Measurements from ENCODE around the gene AOX1.
"Not testable (repeated sequence)": the region's sequence is repeated elsewhere in the genome, so short reads cannot be mapped to it uniquely, and the experiment has no call there.

Gene AOX1

GRCh38 chr2:200625282-200625681 is 39.5 kb downstream of the AOX1 start:
- ChIA-PET POLR2A (no interaction called here), CTCF (interaction anchor here (0.9 to 1.5 kb wide), 2 partner anchors 10 to 78 kb away, joined by 3 to 4 read pairs; no protein-coding TSS in a partner anchor)
- no peaks in the 10 kb centered on the region for H3K36me3 ChIP-seq (ENCODE audit: control insufficient read depth in 4 of 4, insufficient read depth in 4 of 4, low read length in 3 of 4)
- no peak overlapping the region for H3K4me3 ChIP-seq (ENCODE audit: control insufficient read depth in 1 of 7, extremely low read depth in 1 of 7, insufficient read depth in 4 of 7, low read depth in 2 of 7, low read length in 6 of 7)
- no peaks in the 10 kb centered on the region for H3K4me1 ChIP-seq (ENCODE audit: control extremely low read depth in 1 of 4, control insufficient read depth in 4 of 4, insufficient read depth in 4 of 4, low read length in 3 of 4)
- no peak overlapping the region for H3K27ac ChIP-seq (ENCODE audit: insufficient read depth in 1 of 2, low read depth in 1 of 2, low read length in 2 of 2, poor library complexity in 1 of 2, severe bottlenecking in 2 of 2)
- DNase-seq: no peak
- H3K27me3 ChIP-seq (replicated peaks in 2 of 5; ENCODE audit: control insufficient read depth in 4 of 5, insufficient read depth in 5 of 5, low read length in 4 of 5): peaks cover 0 to 2% (median 0%) of the 10 kb centered on the region in 5 experiments
- no peaks in the 10 kb centered on the region for H3K9me3 ChIP-seq (ENCODE audit: control extremely low read depth in 1 of 5, control insufficient read depth in 4 of 5, insufficient read depth in 2 of 5, low read depth in 1 of 5, low read length in 4 of 5)
- WGBS (ENCODE audit: insufficient coverage): 100% methylated on average over 1 of the region's 2 CpGs

GRCh38 chr2:200625958-200626363 is 40.1 kb downstream of the AOX1 start:
- no peak overlapping the region for H3K27ac ChIP-seq (ENCODE audit: insufficient read depth in 1 of 2, low read depth in 1 of 2, low read length in 2 of 2, poor library complexity in 1 of 2, severe bottlenecking in 2 of 2)
- no peak overlapping the region for H3K4me3 ChIP-seq (ENCODE audit: control insufficient read depth in 1 of 7, extremely low read depth in 1 of 7, insufficient read depth in 4 of 7, low read depth in 2 of 7, low read length in 6 of 7)
- no peak for DNase-seq
- POLR2A ChIA-PET: no interaction called here
- WGBS (ENCODE audit: insufficient coverage): 100% methylated on average over 1 of the region's 2 CpGs
- CTCF ChIA-PET: interaction anchor here (0.9 to 1.5 kb wide), 4 partner anchors 10 to 87 kb away, joined by 3 to 4 read pairs (median 3); no protein-coding TSS in a partner anchor
- H3K9me3 ChIP-seq (ENCODE audit: control extremely low read depth in 1 of 5, control insufficient read depth in 4 of 5, insufficient read depth in 2 of 5, low read depth in 1 of 5, low read length in 4 of 5): no peaks in the 10 kb centered on the region
- H3K36me3 ChIP-seq (ENCODE audit: control insufficient read depth in 4 of 4, insufficient read depth in 4 of 4, low read length in 3 of 4): no peaks in the 10 kb centered on the region
- peaks cover 0 to 2% (median 0%) of the 10 kb centered on the region in 5 experiments for H3K27me3 ChIP-seq (replicated peaks in 2 of 5; ENCODE audit: control insufficient read depth in 4 of 5, insufficient read depth in 5 of 5, low read length in 4 of 5)
- no peaks in the 10 kb centered on the region for H3K4me1 ChIP-seq (ENCODE audit: control extremely low read depth in 1 of 4, control insufficient read depth in 4 of 4, insufficient read depth in 4 of 4, low read length in 3 of 4)

GRCh38 chr2:200627110-200627770 is 41.4 kb downstream of the AOX1 start:
- peaks cover 0 to 2% (median 0%) of the 10 kb centered on the region in 5 experiments for H3K27me3 ChIP-seq (replicated peaks in 2 of 5; ENCODE audit: control insufficient read depth in 4 of 5, insufficient read depth in 5 of 5, low read length in 4 of 5)
- no peaks in the 10 kb centered on the region for H3K9me3 ChIP-seq (ENCODE audit: control extremely low read depth in 1 of 5, control insufficient read depth in 4 of 5, insufficient read depth in 2 of 5, low read depth in 1 of 5, low read length in 4 of 5)
- no peaks in the 10 kb centered on the region for H3K36me3 ChIP-seq (ENCODE audit: control insufficient read depth in 4 of 4, insufficient read depth in 4 of 4, low read length in 3 of 4)
- DNase-seq: no peak
- no peaks in the 10 kb centered on the region for H3K4me1 ChIP-seq (ENCODE audit: control extremely low read depth in 1 of 4, control insufficient read depth in 4 of 4, insufficient read depth in 4 of 4, low read length in 3 of 4)
- ChIA-PET POLR2A (no interaction called here), CTCF (interaction anchor here (1.0 kb wide), 1 partner anchor 12 kb away, joined by 3 read pairs; no protein-coding TSS in a partner anchor)
- H3K27ac ChIP-seq (ENCODE audit: insufficient read depth in 1 of 2, low read depth in 1 of 2, low read length in 2 of 2, poor library complexity in 1 of 2, severe bottlenecking in 2 of 2): no peak overlapping the region
- H3K4me3 ChIP-seq (ENCODE audit: control insufficient read depth in 1 of 7, extremely low read depth in 1 of 7, insufficient read depth in 4 of 7, low read depth in 2 of 7, low read length in 6 of 7): no peak overlapping the region
- WGBS (ENCODE audit: insufficient coverage): 100% methylated on average over 3 of the region's 4 CpGs

GRCh38 chr2:200628461-200628860 is 42.6 kb downstream of the AOX1 start:
- H3K4me1 ChIP-seq (ENCODE audit: control extremely low read depth in 1 of 4, control insufficient read depth in 4 of 4, insufficient read depth in 4 of 4, low read length in 3 of 4); H3K27me3 ChIP-seq (replicated peaks in 2 of 5; ENCODE audit: control insufficient read depth in 4 of 5, insufficient read depth in 5 of 5, low read length in 4 of 5); DNase-seq; POLR2A ChIA-PET; H3K36me3 ChIP-seq (ENCODE audit: control insufficient read depth in 4 of 4, insufficient read depth in 4 of 4, low read length in 3 of 4); H3K9me3 ChIP-seq (ENCODE audit: control extremely low read depth in 1 of 5, control insufficient read depth in 4 of 5, insufficient read depth in 2 of 5, low read depth in 1 of 5, low read length in 4 of 5); H3K4me3 ChIP-seq (ENCODE audit: control insufficient read depth in 1 of 7, extremely low read depth in 1 of 7, insufficient read depth in 4 of 7, low read depth in 2 of 7, low read length in 6 of 7); H3K27ac ChIP-seq (ENCODE audit: insufficient read depth in 1 of 2, low read depth in 1 of 2, low read length in 2 of 2, poor library complexity in 1 of 2, severe bottlenecking in 2 of 2): not testable (repeated sequence)
- 98% methylated on average over 4 of the region's 4 CpGs for WGBS (ENCODE audit: insufficient coverage)
- CTCF ChIA-PET: interaction anchor here (0.8 kb wide), 1 partner anchor 74 kb away, joined by 3 read pairs; no protein-coding TSS in a partner anchor

GRCh38 chr2:200631287-200631686 is 45.5 kb downstream of the AOX1 start:
- Histone ChIP-seq H3K4me1 (ENCODE audit: control extremely low read depth in 1 of 4, control insufficient read depth in 4 of 4, insufficient read depth in 4 of 4, low read length in 3 of 4) (peaks cover 0 to 11% (median 8%) of the 10 kb centered on the region in 4 experiments), H3K27me3 (replicated peaks in 2 of 5; ENCODE audit: control insufficient read depth in 4 of 5, insufficient read depth in 5 of 5, low read length in 4 of 5) (no peaks in the 10 kb centered on the region), H3K27ac (ENCODE audit: insufficient read depth in 1 of 2, low read depth in 1 of 2, low read length in 2 of 2, poor library complexity in 1 of 2, severe bottlenecking in 2 of 2) (no peak overlapping the region), H3K9me3 (ENCODE audit: control extremely low read depth in 1 of 5, control insufficient read depth in 4 of 5, insufficient read depth in 2 of 5, low read depth in 1 of 5, low read length in 4 of 5) (peaks cover 0 to 9% (median 0%) of the 10 kb centered on the region in 5 experiments), H3K4me3 (ENCODE audit: control insufficient read depth in 1 of 7, extremely low read depth in 1 of 7, insufficient read depth in 4 of 7, low read depth in 2 of 7, low read length in 6 of 7) (no peak overlapping the region), H3K36me3 (ENCODE audit: control insufficient read depth in 4 of 4, insufficient read depth in 4 of 4, low read length in 3 of 4) (no peaks in the 10 kb centered on the region)
- POLR2A ChIA-PET: no interaction called here
- no CpG with 5 or more reads among the region's 1 CpG for WGBS (ENCODE audit: insufficient coverage)
- DNase-seq: no peak
- CTCF ChIA-PET: interaction anchor here (1.0 kb wide), 1 partner anchor 46 kb away, joined by 3 read pairs; the partner anchor contains the start of gene AOX1

- no peak for DNase-seq
- Histone ChIP-seq H3K4me3 (ENCODE audit: control insufficient read depth in 1 of 7, extremely low read depth in 1 of 7, insufficient read depth in 4 of 7, low read depth in 2 of 7, low read length in 6 of 7) (no peak overlapping the region), H3K4me1 (ENCODE audit: control extremely low read depth in 1 of 4, control insufficient read depth in 4 of 4, insufficient read depth in 4 of 4, low read length in 3 of 4) (peaks cover 0 to 11% (median 8%) of the 10 kb centered on the region in 4 experiments), H3K27me3 (replicated peaks in 2 of 5; ENCODE audit: control insufficient read depth in 4 of 5, insufficient read depth in 5 of 5, low read length in 4 of 5) (no peaks in the 10 kb centered on the region), H3K9me3 (ENCODE audit: control extremely low read depth in 1 of 5, control insufficient read depth in 4 of 5, insufficient read depth in 2 of 5, low read depth in 1 of 5, low read length in 4 of 5) (peaks cover 0 to 9% (median 0%) of the 10 kb centered on the region in 5 experiments), H3K27ac (ENCODE audit: insufficient read depth in 1 of 2, low read depth in 1 of 2, low read length in 2 of 2, poor library complexity in 1 of 2, severe bottlenecking in 2 of 2) (no peak overlapping the region), H3K36me3 (ENCODE audit: control insufficient read depth in 4 of 4, insufficient read depth in 4 of 4, low read length in 3 of 4) (no peaks in the 10 kb centered on the region)
- ChIA-PET POLR2A (no interaction called here), CTCF (interaction anchor here (1.3 kb wide), 1 partner anchor 19 kb away, joined by 3 read pairs; no protein-coding TSS in a partner anchor)
- WGBS (ENCODE audit: insufficient coverage): 96% methylated on average over 7 of the region's 7 CpGs
Measured at GRCh38 chr2:200634231-200634964, 48.6 kb downstream of the AOX1 start.

- ChIA-PET CTCF (interaction anchor here (1.0 to 1.8 kb wide), 3 partner anchors 10 to 20 kb away, joined by 3 to 4 read pairs (median 3); no protein-coding TSS in a partner anchor), POLR2A (no interaction called here)
- H3K4me3 ChIP-seq (ENCODE audit: control insufficient read depth in 1 of 7, extremely low read depth in 1 of 7, insufficient read depth in 4 of 7, low read depth in 2 of 7, low read length in 6 of 7): no peak overlapping the region
- H3K4me1 ChIP-seq (ENCODE audit: control extremely low read depth in 1 of 4, control insufficient read depth in 4 of 4, insufficient read depth in 4 of 4, low read length in 3 of 4): peaks cover 0 to 11% (median 8%) of the 10 kb centered on the region in 4 experiments
- no peaks in the 10 kb centered on the region for H3K36me3 ChIP-seq (ENCODE audit: control insufficient read depth in 4 of 4, insufficient read depth in 4 of 4, low read length in 3 of 4)
- H3K9me3 ChIP-seq (ENCODE audit: control extremely low read depth in 1 of 5, control insufficient read depth in 4 of 5, insufficient read depth in 2 of 5, low read depth in 1 of 5, low read length in 4 of 5): peaks cover 0 to 9% (median 0%) of the 10 kb centered on the region in 5 experiments
- peak in 2 of 3 donors; percentile 31 to 71 for DNase-seq
- no peaks in the 10 kb centered on the region for H3K27me3 ChIP-seq (replicated peaks in 2 of 5; ENCODE audit: control insufficient read depth in 4 of 5, insufficient read depth in 5 of 5, low read length in 4 of 5)
- no peak overlapping the region for H3K27ac ChIP-seq (ENCODE audit: insufficient read depth in 1 of 2, low read depth in 1 of 2, low read length in 2 of 2, poor library complexity in 1 of 2, severe bottlenecking in 2 of 2)
Measured at GRCh38 chr2:200635251-200635650, 49.4 kb downstream of the AOX1 start.

All from common myeloid progenitor, CD34-positive (primary cell).